ENCODE results near the gene ANKRD52.

DNA sequence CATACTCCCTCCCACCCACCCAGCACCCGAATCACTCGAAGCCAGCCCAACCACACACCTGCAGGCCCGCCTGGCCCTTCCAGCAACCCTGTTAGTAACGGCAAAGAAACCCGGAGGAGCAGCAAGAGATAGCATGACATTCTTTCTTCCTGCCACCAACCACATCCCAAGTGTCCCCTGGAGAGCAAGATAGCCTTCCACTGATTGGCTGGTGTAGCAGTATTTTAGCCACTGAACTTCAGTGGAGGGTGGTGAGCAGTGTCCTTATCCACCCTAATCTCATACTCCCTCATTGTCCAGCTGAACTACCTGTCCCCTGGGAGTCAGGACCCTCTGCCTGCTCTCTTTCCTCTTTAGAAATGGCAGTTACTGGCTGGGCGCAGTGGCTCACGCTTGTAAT is 29.1 kb downstream of the ANKRD52 start:
- TF ChIP-seq, protein P1, sequence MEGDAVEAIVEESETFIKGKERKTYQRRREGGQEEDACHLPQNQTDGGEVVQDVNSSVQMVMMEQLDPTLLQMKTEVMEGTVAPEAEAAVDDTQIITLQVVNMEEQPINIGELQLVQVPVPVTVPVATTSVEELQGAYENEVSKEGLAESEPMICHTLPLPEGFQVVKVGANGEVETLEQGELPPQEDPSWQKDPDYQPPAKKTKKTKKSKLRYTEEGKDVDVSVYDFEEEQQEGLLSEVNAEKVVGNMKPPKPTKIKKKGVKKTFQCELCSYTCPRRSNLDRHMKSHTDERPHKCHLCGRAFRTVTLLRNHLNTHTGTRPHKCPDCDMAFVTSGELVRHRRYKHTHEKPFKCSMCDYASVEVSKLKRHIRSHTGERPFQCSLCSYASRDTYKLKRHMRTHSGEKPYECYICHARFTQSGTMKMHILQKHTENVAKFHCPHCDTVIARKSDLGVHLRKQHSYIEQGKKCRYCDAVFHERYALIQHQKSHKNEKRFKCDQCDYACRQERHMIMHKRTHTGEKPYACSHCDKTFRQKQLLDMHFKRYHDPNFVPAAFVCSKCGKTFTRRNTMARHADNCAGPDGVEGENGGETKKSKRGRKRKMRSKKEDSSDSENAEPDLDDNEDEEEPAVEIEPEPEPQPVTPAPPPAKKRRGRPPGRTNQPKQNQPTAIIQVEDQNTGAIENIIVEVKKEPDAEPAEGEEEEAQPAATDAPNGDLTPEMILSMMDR (IDR thresholded peaks at IDR 0.05): no peak
- no peak for TF ChIP-seq POLR2A (IDR thresholded peaks at IDR 0.05)
- TF ChIP-seq POLR2AphosphoS5 (IDR thresholded peaks at IDR 0.05): no peak
